Measurements from ENCODE around the gene PDE4D. TPM values are rescaled to one million over a fixed set of nuclear protein-coding genes. Genes with fewer than 3 reads are reported as not detected.

Gene PDE4D
- total and polyA plus RNA-seq, 2 experiments from 2014 or later: 21.9 to 54.2 TPM

DNA sequence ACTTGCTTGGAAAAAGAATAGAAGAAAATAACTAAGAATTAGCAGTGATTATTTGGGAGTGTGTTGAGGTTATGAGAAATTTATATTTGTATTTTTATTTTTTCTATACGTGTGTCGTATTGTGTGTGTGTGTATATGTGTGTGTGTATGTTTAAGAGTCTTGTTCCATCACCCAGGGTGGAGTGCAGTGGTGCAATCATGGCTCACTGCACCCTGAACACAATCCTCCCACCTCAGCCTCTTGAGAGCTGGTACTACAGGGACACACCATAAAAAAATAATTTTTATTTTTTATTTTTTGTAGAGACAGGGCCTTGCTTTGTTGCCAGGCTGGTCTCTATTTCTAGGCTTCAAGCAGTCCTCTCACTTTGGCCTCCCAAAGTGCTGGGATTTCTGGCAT is 643.8 kb downstream of the PDE4D start:
- no peak for DNase-seq (ENCODE audit: low read depth in 1 of 2, low spot score in 1 of 2)
- Histone ChIP-seq H3K27me3 (no peaks in the 10 kb centered on the region), H3K9me3 (ENCODE audit: low read depth) (no peaks in the 10 kb centered on the region), H3K4me1 (ENCODE audit: low read depth) (no peaks in the 10 kb centered on the region), H3K4me3 (no peak overlapping the region), H3K36me3 (no peaks in the 10 kb centered on the region), H3K27ac (no peak overlapping the region)
- TF ChIP-seq, protein P1, sequence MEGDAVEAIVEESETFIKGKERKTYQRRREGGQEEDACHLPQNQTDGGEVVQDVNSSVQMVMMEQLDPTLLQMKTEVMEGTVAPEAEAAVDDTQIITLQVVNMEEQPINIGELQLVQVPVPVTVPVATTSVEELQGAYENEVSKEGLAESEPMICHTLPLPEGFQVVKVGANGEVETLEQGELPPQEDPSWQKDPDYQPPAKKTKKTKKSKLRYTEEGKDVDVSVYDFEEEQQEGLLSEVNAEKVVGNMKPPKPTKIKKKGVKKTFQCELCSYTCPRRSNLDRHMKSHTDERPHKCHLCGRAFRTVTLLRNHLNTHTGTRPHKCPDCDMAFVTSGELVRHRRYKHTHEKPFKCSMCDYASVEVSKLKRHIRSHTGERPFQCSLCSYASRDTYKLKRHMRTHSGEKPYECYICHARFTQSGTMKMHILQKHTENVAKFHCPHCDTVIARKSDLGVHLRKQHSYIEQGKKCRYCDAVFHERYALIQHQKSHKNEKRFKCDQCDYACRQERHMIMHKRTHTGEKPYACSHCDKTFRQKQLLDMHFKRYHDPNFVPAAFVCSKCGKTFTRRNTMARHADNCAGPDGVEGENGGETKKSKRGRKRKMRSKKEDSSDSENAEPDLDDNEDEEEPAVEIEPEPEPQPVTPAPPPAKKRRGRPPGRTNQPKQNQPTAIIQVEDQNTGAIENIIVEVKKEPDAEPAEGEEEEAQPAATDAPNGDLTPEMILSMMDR (IDR thresholded peaks at IDR 0.05; ENCODE audit: low read depth, low read length): no peak

- Histone ChIP-seq H3K9me3 (ENCODE audit: low read depth) (no peaks in the 10 kb centered on the region), H3K36me3 (no peaks in the 10 kb centered on the region), H3K4me1 (ENCODE audit: low read depth) (no peaks in the 10 kb centered on the region), H3K27me3 (no peaks in the 10 kb centered on the region), H3K27ac (no peak overlapping the region), H3K4me3 (no peak overlapping the region)
- TF ChIP-seq, protein P1 (IDR thresholded peaks at IDR 0.05; ENCODE audit: low read depth, low read length): no peak
- DNase-seq (ENCODE audit: low read depth in 1 of 2, low spot score in 1 of 2): no peak
These were observed 644.4 kb downstream of the PDE4D start for GRCh38 chr5:59249160-59249559.

DNA sequence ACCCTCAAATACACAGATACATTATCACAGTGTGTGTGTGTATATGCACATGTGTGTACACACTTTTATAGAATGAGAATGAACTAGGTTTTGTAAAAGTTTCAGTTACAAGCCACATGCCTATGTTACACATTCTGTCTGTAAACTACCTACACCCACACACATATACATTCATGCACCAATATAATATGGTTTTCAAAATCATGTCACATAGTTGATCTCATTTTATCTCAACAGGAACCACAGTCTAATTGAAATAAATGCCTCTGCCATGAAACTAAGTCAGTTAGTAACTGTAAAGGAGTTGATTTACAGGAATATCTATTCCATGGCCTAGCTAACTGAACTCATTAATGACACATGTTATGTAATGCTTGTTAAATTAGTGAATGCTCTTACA is 646.6 kb downstream of the PDE4D start:
- Histone ChIP-seq H3K9me3 (ENCODE audit: low read depth) (no peaks in the 10 kb centered on the region), H3K27me3 (no peaks in the 10 kb centered on the region), H3K4me1 (ENCODE audit: low read depth) (peaks cover 3% of the 10 kb centered on the region), H3K4me3 (no peak overlapping the region), H3K36me3 (no peaks in the 10 kb centered on the region), H3K27ac (no peak overlapping the region)
- no peak for DNase-seq (ENCODE audit: low read depth in 1 of 2, low spot score in 1 of 2)
- TF ChIP-seq, protein P1 (IDR thresholded peaks at IDR 0.05; ENCODE audit: low read depth, low read length): no peak

- Histone ChIP-seq H3K9me3 (ENCODE audit: low read depth) (no peaks in the 10 kb centered on the region), H3K36me3 (no peaks in the 10 kb centered on the region), H3K4me3 (no peak overlapping the region), H3K4me1 (ENCODE audit: low read depth) (peaks cover 7% of the 10 kb centered on the region), H3K27ac (no peak overlapping the region), H3K27me3 (no peaks in the 10 kb centered on the region)
- TF ChIP-seq, protein P1 (IDR thresholded peaks at IDR 0.05; ENCODE audit: low read depth, low read length): no peak
- DNase-seq (ENCODE audit: low read depth in 1 of 2, low spot score in 1 of 2): peak in 1 of 2 donors; percentile 8
These were observed 647.2 kb downstream of the PDE4D start for GRCh38 chr5:59246145-59246869.

- Histone ChIP-seq H3K27ac (no peak overlapping the region), H3K4me3 (no peak overlapping the region), H3K36me3 (no peaks in the 10 kb centered on the region), H3K9me3 (ENCODE audit: low read depth) (no peaks in the 10 kb centered on the region), H3K27me3 (no peaks in the 10 kb centered on the region), H3K4me1 (ENCODE audit: low read depth) (peaks cover 7% of the 10 kb centered on the region)
- DNase-seq (ENCODE audit: low read depth in 1 of 2, low spot score in 1 of 2): no peak
- TF ChIP-seq, protein P1 (IDR thresholded peaks at IDR 0.05; ENCODE audit: low read depth, low read length): no peak
These were observed 648.3 kb downstream of the PDE4D start for GRCh38 chr5:59245198-59245597.

All from cardiac muscle cell (in vitro differentiated cells and primary cell).